HG02852 (cell line): Measurements from ENCODE around the gene GATA5.

ENCODE experiments used
- ATAC-seq: cut with Tn5 transposase; IDR thresholded peaks from one replicate; pipeline ENCODE4 v1.9.1; 2021; ENCODE audit warnings: mild to moderate bottlenecking, moderate library complexity; ENCODE audit not compliant: unreplicated experiment

Gene GATA5, protein sequence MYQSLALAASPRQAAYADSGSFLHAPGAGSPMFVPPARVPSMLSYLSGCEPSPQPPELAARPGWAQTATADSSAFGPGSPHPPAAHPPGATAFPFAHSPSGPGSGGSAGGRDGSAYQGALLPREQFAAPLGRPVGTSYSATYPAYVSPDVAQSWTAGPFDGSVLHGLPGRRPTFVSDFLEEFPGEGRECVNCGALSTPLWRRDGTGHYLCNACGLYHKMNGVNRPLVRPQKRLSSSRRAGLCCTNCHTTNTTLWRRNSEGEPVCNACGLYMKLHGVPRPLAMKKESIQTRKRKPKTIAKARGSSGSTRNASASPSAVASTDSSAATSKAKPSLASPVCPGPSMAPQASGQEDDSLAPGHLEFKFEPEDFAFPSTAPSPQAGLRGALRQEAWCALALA

DNA sequence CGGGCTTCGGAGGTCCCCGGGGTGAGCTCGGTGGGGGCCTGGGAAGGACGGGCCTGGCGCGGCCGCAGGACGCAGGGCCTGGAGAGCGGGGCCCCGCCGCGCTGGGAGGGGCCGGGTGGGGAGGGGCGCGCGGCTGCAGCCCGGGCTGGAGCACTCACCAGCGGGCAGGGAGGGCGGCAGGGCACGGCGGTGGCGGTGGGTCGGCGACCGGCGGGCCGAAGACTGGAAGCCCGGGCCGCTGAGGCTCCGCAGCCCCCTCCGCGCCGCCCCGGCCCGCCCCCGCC is at the start of gene GATA5:
TSS of gene GATA5 (minus strand) at position 224 of the 284 bp plus-strand sequence. CDS start 474 bp downstream, outside the sequence.
- ATAC-seq: no peak

DNA sequence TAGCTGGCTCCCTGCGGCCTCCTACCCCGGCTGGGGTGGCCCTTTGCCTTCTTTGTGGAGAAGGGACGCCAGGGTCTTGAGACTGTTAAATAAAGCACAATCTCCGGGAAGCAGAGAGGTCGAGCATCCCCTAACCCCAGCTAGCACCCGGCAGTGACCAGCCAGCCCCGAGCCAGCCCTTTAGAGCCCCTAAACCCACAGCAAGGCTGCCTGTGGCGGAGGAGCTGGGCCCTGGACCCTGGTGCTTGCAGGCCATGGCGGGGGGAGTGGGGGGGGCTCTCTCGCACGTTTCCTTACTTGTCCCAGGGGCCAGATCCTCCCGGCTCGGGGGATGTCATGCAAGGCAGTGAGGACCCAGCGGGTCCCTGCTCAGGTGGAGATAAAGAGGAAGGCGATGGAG is 49.2 kb upstream of the GATA5 start:
- no peak for ATAC-seq

DNA sequence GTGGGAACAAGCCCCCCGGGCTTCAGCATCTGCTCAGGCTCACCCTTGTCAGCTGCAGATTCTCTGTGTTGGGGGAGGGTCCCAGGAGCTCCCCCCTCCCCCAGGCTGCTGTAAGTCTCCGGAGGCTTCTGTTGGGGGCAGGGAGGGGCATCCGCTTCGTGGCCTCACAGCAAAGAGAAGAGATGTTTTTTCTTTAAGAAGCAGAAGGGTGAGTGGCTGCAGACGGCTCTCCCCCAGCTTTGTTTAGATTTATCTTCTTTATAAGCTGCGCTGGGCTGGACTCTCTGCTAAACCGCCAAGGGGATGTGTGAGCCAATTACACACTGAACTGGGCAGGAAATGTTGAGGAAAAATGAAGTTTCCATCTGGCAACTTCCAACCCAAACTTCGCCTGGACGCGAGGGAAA is 48.7 kb upstream of the GATA5 start:
- ATAC-seq: no peak

DNA sequence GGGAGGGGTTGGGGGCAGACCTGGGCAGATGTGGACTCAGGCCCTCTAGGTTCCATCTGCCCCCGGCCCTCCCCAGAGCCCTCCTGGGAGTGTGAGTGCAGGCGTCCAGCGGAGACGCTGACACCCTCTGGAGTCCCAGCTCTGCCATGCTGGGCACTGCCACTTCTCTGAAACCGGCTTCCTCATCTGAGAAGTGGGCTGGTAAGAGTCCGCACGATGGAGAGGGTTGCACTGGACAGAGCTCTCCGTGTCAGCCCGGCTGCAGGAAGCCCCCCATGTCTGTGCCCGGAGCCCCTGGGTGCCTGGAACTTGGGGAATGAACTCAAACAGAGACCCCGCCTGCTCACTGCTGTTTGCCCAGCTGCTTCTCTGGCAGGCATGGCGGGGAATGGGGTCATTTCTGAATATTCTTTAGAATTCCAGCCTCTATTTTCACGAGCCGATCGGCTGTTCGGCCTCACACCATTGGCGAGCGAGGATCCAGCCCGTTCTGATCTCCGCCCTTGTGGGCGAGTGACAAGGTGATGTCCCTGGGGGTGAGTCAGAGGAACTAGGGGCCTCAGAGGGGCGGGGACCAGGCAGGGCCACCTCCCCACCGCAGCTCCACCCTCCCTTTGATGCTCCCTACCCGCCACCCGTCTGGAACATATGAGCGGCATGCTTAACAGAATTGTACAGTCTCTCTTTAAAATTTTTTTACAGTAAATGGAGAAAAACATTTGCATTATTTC is 47.8 kb upstream of the GATA5 start:
- no peak for ATAC-seq

DNA sequence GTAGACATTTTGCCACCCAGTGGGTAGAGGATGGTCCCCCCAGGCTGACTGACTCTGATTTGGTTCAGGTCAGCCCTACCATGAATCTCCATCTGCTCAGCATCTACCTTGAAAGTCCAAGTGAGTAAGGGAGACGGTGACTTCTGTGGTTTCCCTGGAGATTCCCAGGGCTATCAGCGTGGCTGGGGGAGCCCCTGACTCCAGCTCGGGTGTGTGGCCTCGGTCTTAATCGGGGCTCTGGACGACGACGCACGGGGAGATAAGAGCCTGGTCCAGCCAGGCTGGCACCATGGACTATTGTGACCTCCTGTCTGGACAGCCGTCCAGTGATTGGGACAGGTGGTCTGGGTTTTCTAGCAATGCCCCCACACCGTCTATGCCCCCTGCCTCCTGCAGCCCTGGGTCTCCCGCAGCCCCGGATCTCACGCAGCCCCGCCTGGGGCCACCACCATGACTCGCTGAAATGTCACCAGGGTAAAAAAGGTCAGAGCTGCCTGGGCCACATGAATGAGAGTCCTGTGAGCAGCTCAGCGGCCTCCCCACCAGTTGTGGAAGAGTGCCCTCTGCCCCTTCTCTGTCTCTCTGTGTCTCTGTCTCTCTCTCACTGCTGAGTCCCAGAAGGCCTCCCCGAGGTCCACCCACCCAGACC is 47.1 kb upstream of the GATA5 start:
- ATAC-seq: no peak

DNA sequence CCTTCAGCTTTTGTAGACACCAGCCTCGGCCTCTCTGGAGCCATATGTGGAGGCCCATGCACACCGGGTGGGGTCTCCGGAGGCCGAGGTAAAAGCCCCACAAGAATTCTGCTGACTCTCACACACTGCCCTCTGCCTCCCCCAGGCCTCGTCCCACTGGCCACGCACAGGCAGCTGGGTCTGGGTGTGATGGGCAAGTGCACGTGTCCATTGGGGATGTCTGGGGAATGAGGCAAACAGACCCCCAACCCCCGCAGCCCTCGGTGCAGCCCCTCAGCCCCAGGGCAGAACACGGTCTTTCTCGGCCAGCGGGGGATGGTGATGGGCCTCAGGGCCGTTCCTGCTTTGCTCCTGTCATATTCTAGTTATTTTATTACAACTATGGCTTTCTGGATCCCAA is 44.0 kb upstream of the GATA5 start:
- ATAC-seq: no peak

DNA sequence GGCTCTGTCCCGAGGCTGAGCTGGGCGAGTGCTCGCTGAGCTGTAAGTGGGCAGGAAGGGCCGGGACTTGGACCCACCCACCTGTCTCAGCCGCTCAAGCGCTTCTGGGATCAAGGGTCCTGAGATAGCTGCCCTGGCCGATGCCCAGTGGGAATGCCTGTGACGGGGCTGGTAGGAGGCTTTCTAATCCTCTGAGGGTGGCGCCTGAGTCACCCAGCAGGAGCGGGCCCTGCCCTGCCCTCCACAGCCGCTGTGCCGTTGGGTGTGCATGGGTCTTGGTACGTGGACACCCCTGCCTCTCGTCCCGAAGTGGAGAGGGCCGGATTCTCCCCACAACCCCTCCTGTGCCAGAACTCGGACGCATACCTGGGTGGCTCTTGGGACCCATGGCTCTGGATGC is 43.1 kb upstream of the GATA5 start:
- ATAC-seq: no peak

DNA sequence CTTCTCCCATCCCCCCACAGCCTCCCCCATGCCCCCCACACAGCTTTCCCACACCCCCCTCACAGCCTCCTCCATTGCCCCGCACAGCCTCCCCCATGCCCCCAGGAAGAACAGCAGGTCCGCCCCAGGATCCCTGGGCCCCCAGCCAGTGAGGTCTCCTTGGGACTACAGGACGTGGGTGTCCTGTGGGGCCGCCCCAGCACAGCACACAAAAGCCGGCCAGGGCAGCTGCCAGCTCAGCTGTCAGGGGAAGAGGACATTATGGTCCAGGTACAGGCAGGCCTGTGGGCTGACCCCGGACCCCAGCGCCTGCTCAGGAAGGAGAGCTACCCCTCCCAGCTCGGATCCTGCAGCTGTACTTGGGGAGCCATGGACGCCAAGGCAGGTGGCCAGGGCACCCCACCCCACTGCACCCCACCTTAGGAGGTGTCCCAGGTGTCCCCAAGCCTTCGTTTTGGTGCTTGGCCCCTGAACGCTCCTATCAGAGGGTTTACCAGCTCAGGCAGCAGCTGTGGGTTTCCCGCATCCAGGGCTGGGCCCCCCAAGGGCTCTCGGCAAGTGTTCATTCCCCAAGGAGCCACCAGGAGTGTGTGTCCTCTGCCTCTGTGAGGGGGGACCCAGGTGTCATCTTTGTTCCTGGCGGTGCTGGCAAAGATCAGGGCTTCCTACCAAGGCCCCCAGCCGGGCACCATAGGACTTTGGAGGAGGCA is 42.3 kb upstream of the GATA5 start:
- ATAC-seq: no peak

DNA sequence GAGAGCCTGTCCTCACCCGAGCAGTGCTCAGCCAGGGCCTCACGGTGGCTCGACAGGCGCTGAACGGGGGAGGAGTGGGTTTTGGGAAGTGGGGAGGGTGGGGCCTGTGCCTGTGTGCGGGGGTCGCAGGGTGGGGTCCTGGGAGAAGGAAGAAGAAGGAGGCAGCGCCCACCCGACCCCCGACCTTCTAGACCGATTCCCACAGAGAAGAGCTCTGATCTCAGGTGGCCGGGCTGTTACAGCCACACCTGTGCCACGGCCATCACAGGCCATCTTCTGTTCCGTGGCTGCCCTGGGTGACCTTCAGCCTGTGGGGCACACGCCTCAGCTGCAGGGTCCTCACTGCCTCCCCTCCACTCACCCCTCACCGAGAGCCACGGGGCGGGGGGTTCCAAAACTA is 41.4 kb upstream of the GATA5 start:
- no peak for ATAC-seq

DNA sequence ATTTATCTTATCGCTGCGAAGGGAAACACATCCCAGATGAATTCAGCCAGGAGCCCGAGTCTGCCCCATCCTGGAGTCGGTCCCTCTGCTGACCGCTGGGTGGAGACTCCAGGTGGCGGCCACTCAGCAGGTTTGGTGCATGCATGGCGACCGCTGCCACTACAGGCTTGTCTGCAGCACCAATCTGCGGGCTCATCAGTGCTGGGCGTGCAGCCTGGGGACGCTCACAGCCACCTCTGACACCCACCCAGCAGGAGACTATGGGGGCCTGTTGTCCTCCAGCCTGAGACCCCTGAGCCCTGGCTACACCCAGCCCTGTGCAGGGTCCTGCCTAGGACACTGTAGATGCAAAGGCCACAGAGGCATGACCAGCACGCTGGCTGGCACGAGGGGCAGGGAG is 40.5 kb upstream of the GATA5 start:
- no peak for ATAC-seq

DNA sequence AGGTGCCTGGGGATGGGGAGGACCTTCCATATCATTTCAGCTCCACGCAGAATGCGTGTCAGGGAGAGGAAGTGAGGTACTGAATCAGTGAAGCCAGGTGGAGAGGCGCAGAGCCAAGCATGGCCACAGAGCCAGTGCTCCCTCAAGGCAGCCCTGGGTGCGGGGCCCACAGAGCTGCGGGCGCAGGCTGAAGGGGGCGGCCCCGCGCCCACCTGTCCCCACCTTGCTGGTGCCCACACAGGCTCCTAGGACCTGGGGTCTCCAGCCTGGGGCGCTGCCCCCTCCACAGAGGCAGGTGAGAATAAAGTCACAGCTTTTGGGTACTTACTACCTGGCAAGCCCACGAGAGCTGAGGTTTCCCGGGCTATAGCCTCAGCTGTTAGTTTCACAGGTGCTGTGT is 40.0 kb upstream of the GATA5 start:
- ATAC-seq: no peak

DNA sequence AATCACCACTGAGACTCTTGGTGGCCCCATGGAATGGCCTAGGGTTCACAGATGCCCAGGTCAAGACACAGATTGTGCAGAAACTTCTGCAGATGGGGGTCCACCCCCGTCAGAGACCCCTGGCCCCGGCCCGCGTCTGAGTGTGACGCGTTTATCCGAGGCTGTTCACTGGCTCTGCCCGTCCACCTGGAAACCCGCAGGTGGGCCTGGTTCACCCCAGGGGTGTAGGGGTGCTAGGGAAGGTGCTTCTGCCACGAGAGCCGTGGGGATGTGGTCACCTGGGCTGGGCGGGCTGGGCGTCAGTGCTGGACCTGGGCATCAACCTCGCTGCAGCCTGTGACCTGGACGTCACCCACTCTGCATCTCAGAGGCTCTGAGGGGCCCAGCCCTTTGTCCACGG is 39.5 kb upstream of the GATA5 start:
- no peak for ATAC-seq

DNA sequence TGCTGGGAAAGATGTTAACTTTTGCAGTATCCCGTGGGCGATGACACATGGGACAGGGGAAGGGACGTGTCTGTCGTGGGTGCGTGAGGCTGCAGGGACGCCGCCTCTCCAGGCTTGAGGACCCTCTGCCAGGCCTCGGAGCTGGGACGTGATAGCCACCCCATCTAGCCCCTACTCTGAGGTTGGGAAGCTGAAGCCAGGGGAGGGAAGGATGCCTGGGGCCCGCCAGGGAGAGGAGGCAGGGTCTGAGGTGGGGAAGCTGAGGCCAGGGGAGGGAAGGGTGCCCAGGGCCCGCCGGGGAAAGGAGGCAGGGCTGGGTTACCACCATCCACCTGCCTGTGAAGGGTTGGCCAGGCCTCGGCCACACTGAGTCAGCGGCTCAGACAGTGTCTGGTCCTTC is 38.2 kb upstream of the GATA5 start:
- ATAC-seq: no peak

DNA sequence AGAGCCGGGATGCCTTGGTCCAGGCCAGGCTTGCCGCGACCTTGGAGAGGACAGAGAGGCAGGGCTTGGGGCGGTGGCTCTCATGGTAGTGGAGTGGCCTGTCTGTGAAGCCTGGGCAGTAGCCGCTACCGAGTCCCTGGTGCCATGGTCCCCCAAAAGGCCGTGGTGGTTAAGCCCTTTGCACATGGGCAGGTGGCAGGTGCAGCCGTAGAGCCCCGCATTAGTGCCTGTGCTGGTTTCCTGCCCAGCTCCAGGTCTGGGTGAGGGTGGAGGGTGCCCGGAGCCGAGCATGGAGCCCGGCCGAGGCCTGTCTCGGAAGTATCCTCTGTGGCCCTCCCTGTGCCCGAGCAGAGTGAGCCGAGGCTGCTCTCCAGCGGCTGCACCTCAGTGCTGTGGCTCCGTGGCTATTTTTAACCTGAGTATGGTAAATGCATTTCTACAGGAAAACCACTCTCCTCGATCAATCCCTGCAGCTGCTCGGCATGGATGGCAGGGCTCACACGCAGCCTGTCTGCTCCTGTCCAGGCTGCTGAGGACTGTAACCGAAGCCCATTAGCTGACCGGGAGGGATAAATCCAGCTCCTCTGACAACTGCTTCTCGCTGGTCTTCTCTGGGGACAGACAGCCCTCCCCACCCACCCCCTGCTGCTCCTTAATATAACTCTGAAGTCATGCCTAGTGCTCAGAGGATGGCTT is 36.3 kb upstream of the GATA5 start:
- ATAC-seq: no peak

DNA sequence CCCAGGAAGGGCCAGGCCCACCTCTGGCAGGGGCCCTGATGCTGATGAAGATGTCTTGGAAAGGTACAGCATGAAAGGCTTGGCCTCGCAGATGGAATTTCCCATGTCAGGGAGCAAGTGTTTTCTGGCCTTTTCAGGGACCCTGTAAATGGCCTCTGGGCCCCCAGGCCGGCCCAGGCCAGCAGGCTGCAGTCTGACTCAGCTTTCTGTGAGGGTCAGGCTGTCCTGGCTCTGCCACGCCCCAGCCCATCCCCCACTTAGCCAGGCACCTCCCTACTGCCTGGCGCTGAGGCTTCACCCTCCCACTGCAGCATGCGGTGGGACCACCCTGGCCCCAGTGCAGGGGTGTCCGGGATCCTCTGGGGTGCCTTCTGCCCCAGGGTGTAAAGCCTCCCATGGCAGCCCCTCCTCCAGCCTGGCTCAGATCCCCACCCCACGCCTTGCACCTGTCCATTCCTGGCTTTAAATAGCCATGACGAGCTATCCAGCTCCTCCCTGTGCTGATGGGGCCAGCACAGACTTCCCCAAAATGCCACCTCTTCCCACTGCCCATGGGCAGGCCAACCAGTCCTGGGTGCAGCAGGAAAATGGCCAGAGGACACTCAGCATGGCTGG is 35.6 kb upstream of the GATA5 start:
- ATAC-seq: no peak

DNA sequence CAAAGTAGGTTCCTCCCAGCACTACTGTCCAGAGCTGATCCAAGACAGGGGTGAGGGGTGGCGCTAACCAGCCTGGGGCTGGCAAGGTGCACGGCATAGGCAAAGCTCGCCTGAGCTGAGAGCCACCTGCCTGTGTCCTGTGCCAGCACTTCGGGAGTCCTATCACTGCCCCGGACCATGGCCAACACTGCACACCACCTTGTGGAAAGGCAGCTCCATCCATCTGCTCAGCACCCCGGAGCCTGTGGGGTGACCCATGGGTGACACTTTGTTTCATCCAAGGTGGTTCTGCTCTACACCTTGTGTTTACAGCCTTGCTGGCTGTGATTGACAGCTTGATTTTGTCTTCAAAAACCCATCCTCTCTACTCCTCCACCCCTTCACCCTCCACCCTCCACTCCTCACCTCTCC is 32.9 kb upstream of the GATA5 start:
- ATAC-seq: no peak

DNA sequence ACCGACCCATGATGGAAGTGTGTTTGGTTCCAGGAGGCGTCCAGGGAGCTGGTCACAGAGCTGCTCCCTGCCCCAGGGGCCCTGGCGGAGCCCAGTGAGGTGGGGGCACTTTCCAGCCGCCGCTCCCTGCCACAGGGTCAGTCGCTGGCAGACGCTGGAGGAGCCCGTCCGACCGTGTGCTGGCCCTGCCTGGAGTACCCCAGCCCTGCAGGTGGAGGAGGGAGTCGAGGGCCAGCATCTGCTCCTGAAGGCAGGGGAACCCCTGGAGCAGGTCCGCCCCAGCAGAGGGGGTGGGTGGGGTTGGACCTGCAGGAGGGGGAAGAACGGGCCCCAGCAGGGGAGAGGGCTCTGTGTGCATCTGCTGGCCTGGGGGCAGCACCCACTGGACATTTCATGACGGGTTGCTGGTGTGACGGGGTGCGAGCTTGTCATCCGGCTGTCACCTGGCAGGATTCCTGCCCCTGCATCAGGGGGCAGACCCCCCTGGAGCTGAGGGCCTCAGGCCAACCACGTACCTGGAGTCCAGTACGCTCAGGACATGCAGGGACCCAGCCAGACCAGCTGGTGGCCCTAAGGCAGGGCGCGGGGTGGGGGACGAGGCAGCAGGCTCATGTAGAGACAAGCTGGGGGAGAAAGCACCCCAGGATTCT is 32.3 kb upstream of the GATA5 start:
- no peak for ATAC-seq

DNA sequence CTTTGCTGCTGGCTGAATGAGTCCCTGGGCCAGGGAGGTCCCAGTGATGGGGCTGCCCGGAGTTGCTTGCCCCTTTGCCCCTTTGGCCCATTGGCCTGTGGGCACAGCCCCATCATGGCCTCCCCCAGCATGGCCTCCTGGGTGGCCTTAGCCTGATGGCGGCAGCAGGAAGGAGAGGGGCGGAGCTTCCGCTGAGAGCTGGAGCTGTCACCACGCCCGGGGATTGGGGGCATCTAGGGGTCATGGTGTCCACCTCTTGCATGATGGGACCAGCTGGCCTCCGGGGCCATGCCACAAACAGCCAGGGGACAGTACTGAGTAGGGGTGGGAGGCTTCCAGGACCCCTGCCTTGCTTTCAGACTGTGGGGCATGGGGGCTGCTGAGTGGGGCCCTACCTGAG is 31.5 kb upstream of the GATA5 start:
- no peak for ATAC-seq

DNA sequence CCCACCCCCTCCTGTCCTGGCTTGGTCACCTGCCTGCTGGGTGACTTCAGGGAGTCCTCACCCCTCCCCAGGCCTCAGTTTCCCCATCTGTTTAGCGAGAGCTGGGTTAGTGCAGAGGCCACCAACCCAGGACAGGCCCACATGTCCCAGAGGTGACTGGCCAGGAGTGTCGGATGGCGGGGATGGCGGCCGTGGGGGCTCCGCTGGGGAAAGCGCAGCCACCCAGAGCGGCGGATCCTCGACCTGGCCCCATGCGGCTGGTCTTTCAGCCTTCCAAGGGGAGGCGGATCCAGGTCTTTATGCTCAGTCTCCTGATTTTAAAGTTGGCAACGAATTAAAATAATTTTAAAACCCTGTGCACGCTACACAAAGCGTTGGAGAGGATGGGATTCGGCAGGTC is 31.0 kb upstream of the GATA5 start:
- ATAC-seq: no peak

DNA sequence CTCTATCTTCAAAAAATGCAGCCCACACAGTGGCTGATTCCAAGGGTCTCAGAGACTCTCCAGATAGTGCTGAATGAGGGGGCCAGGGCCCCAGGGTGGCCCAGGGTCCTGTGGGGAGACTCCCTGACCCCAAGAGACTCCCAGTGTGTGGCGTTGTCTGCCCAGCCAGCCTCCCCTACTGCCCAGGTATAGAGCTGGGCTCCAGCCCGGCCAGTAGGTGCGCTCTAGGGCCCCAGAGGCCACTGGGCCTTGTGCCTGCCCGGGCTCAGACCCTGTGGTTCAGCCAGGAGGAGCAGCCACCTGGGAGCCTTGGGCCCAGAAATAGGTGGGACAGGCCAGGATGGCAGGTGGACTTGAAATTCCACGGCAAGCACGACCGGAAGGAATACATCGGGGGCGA is 30.3 kb upstream of the GATA5 start:
- no peak for ATAC-seq
